ENCODE data around the gene PTPRU.

DNA sequence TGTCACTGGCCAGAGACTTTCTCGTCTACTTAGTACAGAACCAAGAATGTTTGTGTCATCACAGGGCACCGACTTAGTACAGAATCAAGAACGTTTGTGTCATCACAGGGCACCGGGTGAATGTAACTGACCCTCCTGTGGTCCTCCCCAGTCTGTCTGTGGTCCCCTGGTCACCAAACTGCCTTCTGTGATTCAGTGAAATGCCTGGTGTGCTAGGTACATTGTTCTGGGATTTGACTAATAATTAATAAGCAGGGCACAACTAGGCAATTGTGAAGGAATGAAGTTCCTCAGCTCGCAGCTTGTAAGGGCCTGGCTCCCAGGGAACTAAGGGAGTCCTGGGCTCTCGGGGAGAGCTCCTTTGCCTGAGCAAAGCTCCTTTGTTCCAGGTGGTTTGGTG lies 12.8 kb upstream of the PTPRU start:
- TF ChIP-seq, protein P1, sequence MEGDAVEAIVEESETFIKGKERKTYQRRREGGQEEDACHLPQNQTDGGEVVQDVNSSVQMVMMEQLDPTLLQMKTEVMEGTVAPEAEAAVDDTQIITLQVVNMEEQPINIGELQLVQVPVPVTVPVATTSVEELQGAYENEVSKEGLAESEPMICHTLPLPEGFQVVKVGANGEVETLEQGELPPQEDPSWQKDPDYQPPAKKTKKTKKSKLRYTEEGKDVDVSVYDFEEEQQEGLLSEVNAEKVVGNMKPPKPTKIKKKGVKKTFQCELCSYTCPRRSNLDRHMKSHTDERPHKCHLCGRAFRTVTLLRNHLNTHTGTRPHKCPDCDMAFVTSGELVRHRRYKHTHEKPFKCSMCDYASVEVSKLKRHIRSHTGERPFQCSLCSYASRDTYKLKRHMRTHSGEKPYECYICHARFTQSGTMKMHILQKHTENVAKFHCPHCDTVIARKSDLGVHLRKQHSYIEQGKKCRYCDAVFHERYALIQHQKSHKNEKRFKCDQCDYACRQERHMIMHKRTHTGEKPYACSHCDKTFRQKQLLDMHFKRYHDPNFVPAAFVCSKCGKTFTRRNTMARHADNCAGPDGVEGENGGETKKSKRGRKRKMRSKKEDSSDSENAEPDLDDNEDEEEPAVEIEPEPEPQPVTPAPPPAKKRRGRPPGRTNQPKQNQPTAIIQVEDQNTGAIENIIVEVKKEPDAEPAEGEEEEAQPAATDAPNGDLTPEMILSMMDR (IDR thresholded peaks at IDR 0.05; ENCODE audit: low read depth, low read length, missing input control), result no peak
- TF ChIP-seq EGR1 (IDR thresholded peaks at IDR 0.05; ENCODE audit: low read depth in 2 of 2), result no peak
- TF ChIP-seq, protein P2, sequence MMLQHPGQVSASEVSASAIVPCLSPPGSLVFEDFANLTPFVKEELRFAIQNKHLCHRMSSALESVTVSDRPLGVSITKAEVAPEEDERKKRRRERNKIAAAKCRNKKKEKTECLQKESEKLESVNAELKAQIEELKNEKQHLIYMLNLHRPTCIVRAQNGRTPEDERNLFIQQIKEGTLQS (IDR thresholded peaks at IDR 0.05), result no peak
- no peak for TF ChIP-seq SP1 (IDR thresholded peaks at IDR 0.05)
- no peak for TF ChIP-seq NR2F2 (IDR thresholded peaks at IDR 0.05)
- TF ChIP-seq, protein P3, sequence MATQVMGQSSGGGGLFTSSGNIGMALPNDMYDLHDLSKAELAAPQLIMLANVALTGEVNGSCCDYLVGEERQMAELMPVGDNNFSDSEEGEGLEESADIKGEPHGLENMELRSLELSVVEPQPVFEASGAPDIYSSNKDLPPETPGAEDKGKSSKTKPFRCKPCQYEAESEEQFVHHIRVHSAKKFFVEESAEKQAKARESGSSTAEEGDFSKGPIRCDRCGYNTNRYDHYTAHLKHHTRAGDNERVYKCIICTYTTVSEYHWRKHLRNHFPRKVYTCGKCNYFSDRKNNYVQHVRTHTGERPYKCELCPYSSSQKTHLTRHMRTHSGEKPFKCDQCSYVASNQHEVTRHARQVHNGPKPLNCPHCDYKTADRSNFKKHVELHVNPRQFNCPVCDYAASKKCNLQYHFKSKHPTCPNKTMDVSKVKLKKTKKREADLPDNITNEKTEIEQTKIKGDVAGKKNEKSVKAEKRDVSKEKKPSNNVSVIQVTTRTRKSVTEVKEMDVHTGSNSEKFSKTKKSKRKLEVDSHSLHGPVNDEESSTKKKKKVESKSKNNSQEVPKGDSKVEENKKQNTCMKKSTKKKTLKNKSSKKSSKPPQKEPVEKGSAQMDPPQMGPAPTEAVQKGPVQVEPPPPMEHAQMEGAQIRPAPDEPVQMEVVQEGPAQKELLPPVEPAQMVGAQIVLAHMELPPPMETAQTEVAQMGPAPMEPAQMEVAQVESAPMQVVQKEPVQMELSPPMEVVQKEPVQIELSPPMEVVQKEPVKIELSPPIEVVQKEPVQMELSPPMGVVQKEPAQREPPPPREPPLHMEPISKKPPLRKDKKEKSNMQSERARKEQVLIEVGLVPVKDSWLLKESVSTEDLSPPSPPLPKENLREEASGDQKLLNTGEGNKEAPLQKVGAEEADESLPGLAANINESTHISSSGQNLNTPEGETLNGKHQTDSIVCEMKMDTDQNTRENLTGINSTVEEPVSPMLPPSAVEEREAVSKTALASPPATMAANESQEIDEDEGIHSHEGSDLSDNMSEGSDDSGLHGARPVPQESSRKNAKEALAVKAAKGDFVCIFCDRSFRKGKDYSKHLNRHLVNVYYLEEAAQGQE (IDR thresholded peaks at IDR 0.05), result no peak
- TF ChIP-seq, protein P4, sequence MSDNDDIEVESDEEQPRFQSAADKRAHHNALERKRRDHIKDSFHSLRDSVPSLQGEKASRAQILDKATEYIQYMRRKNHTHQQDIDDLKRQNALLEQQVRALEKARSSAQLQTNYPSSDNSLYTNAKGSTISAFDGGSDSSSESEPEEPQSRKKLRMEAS (IDR thresholded peaks at IDR 0.05), result no peak
- no peak for TF ChIP-seq HNF4G (IDR thresholded peaks at IDR 0.05)
- TF ChIP-seq GABPA (IDR thresholded peaks at IDR 0.05 in 1 of 2, conservative IDR thresholded peaks at IDR 0.05 in 1 of 2), result no peak
- no peak for TF ChIP-seq RAD21 (IDR thresholded peaks at IDR 0.05)
- TF ChIP-seq TAF1 (conservative IDR thresholded peaks at IDR 0.05), result no peak
